Measurements from ENCODE around the gene SVIL.
"Not testable (repeated sequence)": the region's sequence is repeated elsewhere in the genome, so short reads cannot be mapped to it uniquely, and the experiment has no call there.

SVIL gene

DNA sequence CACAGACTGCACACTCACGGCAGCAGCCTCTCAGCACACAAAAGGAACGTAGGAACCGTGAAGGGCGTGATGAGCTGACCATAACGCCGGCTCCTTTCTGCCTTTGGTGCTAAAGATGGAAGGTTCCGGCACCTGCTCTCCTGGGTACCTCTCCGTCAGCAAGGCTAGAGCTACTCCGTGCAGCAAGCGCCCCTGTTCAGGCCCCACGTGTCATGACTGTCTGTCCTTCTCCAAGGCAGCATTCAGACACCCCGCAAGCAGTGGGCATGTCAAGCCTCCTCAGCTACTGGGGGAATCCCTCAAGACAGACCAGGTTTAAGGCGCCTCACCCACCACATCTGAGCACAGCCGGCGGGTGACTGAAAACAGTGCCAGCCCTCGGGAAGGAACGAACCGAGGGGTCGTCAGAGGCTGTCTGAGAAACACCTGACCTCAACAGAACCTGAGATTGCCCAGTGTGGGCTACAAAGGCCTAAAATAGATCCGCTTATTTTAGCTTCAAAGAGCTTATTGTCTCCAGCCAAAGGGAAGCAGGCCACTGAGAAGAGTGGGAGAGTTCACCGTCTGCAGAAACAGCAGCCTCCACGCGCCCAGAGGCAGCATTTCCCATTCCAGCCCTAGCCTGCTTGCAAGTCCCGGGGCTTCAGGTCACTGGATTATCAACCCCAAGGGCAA, 124.2 kb downstream of the SVIL start:
- DNase-seq: not testable (repeated sequence)

DNA sequence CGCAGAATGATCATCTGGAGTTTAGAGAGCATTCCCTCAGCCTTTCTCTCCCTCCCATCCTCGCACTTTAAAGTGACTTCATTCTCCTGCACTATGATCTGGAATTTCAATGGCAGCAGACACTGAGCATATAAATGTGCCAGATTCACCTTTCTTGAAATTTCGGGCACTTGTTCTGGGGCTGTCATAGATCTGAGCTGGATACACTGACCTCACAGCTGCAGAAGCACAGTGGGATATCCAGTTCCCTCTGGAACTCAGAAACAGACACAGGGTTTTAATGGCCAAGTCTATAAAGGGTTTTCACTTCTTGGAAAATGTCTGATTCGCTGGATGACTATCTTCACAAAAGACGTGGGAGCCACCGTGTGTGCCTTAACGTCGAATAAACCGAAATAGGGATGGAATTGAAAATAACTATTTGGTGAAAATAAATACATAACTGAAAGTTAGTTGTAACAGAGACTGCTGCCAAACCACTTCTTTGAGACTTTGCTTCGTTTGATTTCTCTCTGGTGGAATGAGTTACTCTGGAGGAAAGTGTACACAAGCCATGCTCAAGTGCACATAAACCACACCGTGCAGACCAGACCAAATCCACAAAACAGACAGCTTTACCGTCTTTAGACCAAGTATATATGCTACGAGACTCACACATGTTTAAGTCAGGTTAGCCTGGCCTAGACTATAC, 126.1 kb downstream of the SVIL start:
- DNase-seq: no peak

DNA sequence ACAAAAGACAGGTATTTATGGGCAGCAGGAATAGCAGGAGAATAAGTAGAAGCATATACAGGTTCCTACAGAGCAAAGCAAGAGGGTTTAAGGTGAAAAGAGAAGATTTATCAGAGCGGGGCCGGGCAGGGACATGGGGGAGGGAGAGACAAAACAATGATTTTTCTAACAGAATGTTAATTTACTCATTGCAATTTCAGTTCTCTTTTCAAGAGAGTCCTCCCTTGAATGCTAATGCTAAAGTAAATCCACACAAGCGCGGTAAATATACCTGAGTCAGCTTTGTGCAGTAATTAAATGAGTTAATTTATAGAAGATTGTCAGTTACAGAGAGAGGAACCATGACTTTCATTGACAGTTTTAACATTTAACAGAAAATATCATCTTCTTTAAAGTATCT, 127.0 kb downstream of the SVIL start:
- not testable (repeated sequence) for DNase-seq

DNA sequence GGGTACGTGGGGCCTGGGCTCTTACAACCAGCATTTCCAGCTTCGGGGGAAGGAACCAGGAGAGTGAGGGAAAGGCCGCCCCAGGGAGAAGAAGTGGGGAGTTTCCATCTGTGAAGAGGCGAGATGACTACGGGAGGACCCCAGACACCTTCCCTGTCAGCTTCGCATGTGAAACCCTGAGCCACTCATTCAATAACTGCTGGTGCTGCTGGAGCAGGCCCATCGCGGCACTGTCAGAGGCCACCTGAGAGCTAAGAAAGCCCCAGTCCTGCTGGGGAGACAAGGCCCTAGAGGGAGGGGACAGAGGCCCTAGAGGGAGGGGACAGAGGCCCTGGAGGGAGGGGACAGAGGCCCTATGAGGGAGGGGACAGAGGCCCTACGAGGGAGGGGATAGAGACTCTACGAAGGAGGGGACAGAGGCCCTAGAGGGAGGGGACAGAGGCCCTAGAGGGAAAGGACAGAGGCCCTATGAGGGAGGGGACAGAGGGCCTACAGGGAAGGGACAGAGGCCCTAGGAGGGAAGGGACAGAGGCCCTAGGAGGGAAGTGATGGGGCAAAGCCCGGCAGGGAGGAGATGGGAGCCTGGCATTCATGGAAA, 128.3 kb downstream of the SVIL start:
- DNase-seq: not testable (repeated sequence)

DNA sequence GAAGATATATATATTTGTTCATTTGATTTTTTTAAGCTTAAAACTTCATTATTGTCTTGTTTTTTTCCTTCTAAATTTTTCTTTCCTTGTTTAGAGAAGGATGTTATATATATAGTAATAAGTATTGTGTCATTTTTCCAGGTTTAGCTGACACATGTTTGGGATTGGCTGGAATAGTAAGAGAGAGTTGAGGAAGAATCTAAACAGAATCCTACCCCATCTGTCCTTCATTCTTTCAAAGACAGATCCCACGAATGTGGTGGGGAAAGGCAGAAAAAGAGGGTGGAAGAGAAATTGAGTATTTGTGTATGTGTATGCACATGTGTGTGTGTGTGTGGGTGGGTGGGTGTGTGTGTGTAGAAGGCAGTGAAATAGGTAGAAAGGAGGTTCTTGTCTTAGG, 132.4 kb downstream of the SVIL start:
- no peak for DNase-seq

DNA sequence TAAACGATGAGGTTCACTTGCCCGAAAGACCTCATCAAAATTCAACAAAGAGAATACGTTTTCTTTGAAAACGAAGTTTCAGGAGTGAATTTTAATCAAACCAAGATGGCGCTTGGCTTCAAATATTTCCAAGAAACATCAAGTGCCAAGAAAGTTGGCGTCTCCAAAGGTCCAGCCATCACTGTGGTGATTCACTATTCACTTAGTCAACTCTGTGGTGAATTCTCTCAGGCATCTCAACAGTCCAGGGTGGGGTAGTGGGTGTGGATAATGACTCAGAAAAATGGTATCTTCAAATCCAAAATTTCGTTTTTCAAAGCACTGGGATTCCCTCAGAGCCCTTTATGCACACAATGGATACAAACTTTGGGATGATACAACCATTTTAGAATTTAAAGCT, 133.1 kb downstream of the SVIL start:
- DNase-seq: no peak

DNA sequence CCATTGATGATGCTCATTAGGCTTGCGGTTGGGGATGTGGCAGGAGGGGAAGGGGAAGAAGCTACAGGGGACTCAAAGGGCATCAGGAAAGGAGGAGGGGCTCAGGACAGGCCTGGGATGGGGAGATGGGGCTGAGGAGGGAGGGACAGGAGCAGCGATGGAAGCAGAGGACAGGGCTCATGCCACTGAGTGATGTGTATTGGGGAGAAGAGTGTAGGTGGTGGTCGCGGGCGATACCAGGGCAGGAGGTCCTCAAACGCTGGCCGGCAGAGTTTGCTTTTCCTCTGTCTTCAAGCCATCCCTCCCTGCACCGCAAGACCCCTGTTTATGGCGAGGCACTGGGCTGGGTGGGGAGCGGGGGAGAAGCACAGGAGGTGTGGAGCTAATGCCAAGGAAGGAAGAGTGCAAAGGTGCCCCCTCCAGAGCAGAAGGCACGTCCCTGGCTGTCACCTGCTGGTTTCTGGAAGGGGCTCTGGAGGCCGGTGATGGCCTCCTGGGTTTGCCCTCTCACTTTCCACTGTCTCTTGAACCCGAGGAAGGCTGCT, 134.7 kb downstream of the SVIL start:
- DNase-seq: no peak

DNA sequence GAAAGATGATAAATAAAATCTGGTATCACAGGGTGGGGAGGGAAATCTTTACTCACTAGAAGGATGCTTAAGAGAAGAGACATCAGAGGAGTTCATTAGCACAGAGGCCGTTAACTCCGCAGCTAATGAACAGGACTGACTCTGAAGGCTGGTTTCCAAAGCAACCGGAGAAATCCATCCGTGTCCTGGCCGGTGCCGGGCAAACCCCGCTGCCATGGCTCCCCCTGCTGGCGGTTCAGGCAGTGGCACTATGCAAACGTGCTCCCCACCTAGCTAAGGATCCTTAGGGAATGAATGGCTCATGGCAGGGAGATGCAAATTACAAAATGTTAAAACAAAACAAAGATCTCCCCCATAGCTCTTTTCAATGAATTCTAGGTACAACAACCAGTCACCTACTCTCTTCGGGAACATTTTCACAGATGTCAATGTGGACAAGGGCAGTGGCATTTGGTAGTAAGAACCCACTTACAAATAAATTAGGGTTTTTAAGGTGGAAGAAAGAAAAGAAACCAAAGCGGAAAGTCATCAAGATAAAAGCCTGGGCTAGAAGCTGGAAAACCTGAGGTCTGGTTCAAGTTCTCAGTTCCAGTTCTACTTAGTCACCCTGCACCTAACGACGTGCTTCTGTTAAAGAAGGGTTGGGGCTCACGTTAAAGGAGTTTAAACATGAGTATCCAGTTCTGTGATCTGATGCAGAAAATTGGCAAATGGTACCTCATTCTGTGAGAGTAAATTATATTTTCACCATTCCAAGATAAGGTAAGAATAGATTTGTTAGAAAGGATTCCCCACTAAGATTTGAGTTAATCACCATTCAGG, 138.2 kb downstream of the SVIL start:
- DNase-seq: no peak

DNA sequence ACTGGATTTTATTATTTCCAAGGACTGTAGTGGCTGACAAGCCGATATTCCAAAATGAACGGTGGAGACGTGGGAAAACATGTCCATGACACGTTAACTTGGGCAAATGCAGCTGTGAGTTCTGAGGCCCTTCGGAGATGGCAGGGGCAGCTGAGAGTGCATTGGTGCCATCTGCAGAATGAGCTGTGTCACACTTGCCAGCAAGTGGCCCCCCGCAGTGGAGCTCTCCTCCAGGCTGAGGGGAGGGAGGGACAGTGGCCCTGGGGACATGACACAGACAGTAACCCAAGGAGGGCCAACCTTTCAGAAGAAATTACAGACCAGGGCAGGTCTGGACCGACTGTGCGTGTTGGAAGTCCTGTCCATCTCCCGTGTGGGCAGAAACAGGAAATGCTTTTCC, 139.4 kb downstream of the SVIL start:
- no peak for DNase-seq

DNA sequence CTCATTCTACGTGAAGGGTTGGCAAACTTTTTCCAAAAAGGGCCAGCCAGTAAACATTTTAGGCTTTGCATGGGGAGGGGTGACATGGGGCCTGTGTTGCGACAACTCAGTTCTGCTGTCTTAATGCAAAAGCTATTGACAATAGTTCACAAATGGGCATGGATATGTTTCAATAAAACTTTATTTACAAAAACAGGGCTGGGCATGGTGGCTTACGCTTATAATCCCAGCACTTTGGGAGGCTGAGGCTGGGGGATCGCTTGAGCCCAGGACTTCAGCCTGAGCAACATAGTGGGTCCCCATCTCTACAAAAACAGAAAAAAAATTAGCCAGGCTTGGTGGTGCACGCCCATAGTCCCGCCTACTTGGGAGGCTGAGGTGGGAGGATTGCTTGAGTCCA, 141.1 kb downstream of the SVIL start:
- no peak for DNase-seq

DNA sequence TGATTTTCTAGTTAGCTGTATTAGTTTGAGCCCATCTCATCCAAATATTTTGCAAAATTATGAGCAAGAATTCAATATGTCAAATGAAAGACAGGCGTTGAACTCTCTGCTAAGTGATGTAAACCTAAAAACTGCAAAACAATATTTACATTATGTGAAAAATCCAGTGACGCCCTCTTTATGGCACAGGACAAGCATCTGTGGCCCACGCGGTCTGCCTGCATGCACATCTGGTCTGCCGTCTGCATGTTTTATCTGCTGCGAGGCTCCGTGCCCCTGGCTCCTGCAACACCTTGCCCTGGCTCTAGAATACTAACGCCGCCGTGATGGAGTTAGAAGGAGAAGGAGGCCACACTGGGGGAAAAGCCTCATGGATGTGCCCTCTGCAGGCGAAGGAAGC, 142.0 kb downstream of the SVIL start:
- no peak for DNase-seq

DNA sequence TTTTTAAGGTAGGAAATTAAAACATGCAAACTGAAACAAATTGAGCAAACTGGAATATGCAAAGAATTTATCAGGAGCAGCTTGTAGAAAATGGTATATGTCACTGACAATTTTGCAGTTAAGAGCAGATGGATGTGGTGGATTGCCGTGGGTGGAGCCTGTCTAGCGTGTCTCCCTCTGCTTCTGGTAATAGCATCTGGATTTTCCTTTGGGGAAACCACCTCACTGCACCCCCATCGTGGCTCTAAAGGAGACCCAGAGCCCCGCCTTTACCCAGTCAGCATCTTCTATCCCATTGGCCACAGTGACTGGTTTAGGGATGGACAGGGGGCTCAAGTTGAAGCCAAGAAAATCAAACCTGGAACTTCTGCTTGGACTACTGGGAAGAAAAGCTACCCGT, 142.9 kb downstream of the SVIL start:
- no peak for DNase-seq

DNA sequence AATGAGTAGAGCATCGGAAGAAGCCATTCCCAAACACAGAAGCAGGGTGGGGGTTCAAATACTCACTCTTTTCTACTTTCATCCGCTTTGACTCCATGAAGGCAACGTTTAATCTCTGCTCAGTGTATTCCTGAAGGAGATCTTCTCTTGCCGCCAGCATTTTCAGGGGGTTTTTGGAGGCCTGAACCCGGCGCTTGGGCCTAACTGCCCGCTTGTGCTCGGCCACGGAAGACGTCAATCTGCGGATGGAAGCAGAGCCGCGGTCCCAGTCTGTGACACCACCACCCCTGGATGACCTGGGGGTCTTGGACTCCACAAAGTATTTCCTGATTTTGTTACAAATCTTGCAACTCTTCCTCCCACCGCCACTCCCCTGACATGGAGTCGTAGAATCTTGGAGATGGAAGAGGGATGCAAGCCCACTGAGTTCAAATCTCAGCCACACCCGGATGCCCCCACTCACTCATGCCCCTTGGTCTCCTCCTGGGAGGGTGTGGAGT, 143.9 kb downstream of the SVIL start:
- not testable (repeated sequence) for DNase-seq

DNA sequence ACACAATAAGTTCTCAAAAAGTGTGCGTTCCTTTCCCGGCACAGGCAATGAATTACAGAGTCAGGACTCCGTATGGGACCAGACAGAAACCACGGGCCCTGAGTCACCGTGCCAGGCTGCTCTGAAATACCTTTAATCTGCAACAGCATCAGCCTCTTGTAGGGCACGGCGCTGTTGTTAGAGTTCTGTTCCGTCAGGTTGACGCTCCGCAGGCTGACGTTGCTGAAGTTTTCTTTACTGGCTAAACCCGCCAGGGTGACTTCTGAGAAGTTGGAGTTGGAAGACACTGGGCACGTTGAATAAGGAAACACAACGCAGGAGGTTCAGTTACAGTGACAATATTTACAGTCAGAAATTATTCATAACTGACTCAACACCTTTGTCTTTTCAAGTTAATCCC, 146.3 kb downstream of the SVIL start:
- DNase-seq: not testable (repeated sequence)

DNA sequence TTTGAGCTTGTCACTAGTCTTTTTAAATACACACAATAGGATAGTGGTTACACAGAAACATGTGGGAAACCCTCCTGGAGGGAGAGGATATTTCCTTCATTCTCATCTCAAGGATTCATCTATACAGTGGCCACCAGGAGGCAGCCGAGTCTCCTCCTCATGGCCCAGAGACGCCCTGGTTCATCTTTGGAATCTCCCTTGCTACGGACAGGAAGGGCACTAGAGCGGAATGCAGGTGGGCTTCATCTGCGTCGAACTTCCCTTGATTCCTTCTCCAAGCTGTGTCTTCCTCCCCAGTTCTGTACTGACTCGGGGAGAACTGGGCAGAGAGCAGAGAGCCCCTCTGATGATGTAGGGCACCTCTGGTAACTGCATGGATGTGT, 146.9 kb downstream of the SVIL start:
- DNase-seq: not testable (repeated sequence)

DNA sequence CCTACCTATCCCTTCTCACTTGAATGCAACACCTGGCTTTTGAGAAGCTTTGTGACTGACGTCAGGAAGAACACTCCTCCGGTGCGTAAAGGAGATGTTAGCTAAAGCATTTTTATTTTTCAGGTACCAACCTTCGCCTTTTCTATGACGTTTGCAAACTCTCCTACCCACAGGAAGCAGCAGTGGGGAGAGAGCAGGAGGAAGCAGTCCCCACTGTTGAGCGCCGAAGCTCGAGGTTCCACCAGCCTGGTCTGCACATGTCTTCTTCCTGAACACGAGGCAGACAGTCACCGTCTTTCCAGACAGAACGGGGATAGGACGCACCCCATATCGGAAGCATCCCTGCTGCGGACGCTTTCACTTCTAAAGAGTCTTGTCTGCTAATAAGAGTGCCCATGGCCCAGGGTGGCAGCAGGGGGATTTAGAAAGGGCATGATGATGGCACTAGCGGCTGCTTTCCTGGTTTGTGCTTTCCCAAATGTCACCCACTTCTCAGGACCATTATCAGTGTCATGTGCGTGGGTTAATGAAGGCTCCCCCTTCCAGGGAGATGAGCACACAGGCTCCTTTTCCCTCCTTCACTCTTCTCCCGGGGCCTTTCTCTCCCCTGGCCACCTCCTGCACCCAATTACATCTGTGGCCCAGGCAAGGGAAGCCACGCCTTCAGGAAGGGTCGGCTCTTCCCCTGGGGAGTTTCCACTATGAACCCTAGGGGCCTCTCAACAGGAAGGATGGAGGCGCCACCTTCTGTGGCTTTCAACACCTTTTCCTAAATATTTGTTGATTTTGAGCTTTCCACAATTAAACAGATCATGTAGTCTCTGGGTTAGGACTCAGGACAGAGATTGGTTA, 147.5 kb downstream of the SVIL start:
- DNase-seq: not testable (repeated sequence)

DNA sequence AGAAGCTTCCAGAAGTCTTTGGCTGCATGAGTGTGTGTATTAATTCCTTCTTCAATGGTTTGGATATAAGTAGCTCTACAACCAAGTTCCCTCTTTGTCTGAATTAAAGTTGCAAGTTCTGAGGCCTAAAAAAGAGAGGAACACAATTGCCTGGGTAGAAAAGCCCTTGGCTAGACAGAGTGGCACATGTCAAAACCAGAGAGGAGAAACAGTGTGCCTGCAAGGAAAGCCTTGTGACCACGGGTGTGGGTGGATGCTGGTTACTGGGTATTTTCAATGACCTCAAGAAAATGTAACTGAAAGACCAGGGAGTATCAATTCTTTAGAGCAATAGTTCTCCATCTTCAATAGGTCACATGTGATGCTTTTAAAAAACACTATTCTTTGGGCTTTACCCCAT, 148.3 kb downstream of the SVIL start:
- DNase-seq: no peak

DNA sequence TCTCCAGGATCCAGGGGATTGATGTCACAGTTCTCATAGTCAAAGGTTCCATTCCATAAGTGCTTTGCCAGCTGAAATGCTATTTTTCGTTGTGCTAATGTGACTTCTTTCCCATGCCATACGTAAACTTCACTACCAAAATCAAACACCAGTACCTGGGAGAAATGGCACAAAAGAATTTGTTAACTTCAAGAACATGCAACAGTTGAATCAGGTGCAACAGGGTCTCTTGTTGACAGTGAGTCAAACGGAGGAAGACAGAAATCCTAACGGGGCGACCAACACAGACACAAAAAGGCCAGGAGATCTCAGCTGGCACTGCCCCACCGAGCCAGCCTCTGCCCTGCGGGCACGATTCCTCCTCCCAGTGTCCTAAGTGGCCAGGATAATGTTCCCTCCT, 150.1 kb downstream of the SVIL start:
- DNase-seq: not testable (repeated sequence)

DNA sequence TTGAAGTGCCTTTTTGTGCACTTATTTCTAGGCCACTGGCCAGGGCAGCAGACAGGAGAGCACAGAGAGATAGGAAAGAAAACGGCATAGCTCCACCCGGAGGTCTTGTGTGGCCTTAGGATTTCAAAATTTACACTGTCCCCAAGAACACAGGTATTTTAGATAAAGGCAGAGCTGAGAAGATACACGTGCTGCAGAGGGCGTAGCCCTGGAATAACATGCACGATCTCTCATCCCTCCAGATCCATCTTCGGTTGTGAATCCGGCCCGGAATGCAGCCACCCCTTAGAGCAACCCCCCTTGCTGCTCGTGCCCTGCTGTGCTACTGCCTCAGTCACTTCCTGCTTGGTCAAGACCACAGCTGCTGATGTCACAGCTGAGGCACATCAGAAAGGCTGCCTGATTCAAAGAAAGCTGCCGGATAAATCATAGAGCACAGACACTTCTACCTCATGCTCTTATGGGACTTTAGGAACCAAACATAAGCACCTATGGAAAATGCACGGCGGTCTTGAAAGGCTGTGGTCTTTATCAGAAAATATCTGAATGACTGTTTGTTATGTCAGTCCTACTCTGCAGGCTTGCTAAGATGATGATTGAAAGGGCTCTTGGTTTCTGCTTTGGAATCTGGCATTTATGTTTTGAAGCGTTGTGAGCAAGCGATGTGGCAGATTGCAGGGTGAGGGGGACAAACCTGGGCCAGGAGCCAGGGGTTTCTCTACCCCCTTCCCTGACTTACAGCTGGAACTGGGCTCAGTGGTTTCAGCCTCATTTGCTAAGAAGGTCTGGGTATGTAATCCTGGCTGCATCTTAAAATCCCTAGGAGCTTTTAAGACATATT, 152.0 kb downstream of the SVIL start:
- DNase-seq: no peak

DNA sequence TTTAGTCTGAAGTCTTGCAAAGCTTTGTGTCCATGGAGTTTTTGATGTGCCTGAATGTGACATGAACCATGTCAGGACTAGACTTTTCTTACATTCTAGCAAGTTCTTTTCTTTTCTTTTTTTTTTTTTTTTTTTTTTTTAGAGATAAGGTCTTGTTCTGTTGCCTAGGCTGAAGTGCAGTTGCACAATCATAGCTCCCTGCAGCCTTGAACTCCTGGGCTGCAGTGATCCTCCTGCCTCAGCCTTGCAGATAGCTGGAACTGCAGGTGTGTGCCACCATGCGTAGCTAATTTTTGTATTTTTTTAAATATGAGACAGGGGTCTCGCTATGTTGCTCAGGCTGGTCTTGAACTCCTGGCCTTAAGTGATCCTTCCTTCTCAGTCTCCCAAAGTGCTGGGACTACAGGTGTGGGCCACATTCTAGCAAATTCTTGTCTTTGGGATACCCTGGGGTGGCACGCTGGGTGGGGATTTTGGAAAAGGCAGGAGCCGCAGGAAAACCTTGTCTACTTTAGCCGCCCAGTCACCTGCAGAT, 152.8 kb downstream of the SVIL start:
- no peak for DNase-seq

Measured in DMS 273 treated with DMSO at 0.1 percent for 48 hours (cell line).